CD4-positive, alpha-beta memory T cell (primary cell): ENCODE data around the gene GSTM3. TPM values are rescaled to one million over a fixed set of nuclear protein-coding genes. Genes with fewer than 3 reads are reported as not detected.

ENCODE experiments used
- CTCF ChIA-PET: fragments of 350-600 bp; sonication (Branson Sonifier 250); formaldehyde crosslinking; loops from one replicate; lab custom pipeline; 2021; ENCODE audit warnings: inconsistent platforms; ENCODE audit not compliant: partially characterized antibody; lab: Charles Lee
- POLR2A ChIA-PET: fragments of 350-600 bp; sonication (Branson Sonifier 250); formaldehyde crosslinking; loops from one replicate; lab custom pipeline; 2021; ENCODE audit not compliant: partially characterized antibody; lab: Charles Lee
- DNase-seq, 5 donors: peaks; one replicate each; pipeline versions ENCODE4 v3.0.0 to v3.0.0-alpha.2; 2020 to 2022; ENCODE audit warnings: mixed read lengths in 1 of 5
- H3K27ac ChIP-seq: one replicate; pipeline ENCODE4 v1.7.0; 2013; ENCODE audit warnings: low read depth, low read length
- H3K27me3 ChIP-seq: 2 replicates; pipeline ENCODE4 v1.7.0; 2013; ENCODE audit warnings: mild to moderate bottlenecking, low read length, moderate library complexity; ENCODE audit not compliant: insufficient read depth
- H3K36me3 ChIP-seq: 2 replicates; pipeline ENCODE4 v1.7.0; 2013; ENCODE audit warnings: mild to moderate bottlenecking, low read length, moderate library complexity; ENCODE audit not compliant: insufficient read depth
- H3K4me1 ChIP-seq: 2 replicates; pipeline ENCODE4 v1.7.0; 2013; ENCODE audit warnings: mild to moderate bottlenecking, low read length, moderate library complexity; ENCODE audit not compliant: insufficient read depth
- H3K4me3 ChIP-seq, 2 donors: one replicate each; pipeline ENCODE4 v1.7.0; 2013; ENCODE audit warnings: low read length in 2 of 2, mild to moderate bottlenecking in 1 of 2
- H3K9me3 ChIP-seq, 2 donors: one replicate each; pipeline ENCODE4 v1.7.0; 2013; ENCODE audit warnings: low read length in 2 of 2, control low read depth in 1 of 2; ENCODE audit not compliant: control insufficient read depth in 1 of 2
- H3K27ac Mint-ChIP-seq, 7 donors: one replicate each; pipeline ENCODE4 v1.8.0; 2020 to 2021; ENCODE audit warnings: mixed read lengths in 7 of 7, mild to moderate bottlenecking in 6 of 7, inconsistent platforms in 3 of 7, moderate library complexity in 3 of 7
- H3K27me3 Mint-ChIP-seq, 2 donors: one replicate each; pipeline ENCODE4 v1.8.0; 2020 to 2021; ENCODE audit warnings: mixed read lengths in 2 of 2
- H3K36me3 Mint-ChIP-seq, 2 donors: one replicate each; pipeline ENCODE4 v1.8.0; 2020 to 2021; ENCODE audit warnings: mixed read lengths in 2 of 2, inconsistent platforms in 1 of 2, mild to moderate bottlenecking in 1 of 2
- H3K4me1 Mint-ChIP-seq, 4 donors: one replicate each; pipeline ENCODE4 v1.8.0; 2020 to 2021; ENCODE audit warnings: mixed read lengths in 4 of 4, mild to moderate bottlenecking in 1 of 4
- H3K4me3 Mint-ChIP-seq, 8 donors: one replicate each; pipeline ENCODE4 v1.8.0; 2020 to 2021; ENCODE audit warnings: mixed read lengths in 8 of 8, mild to moderate bottlenecking in 7 of 8, moderate library complexity in 6 of 8, inconsistent platforms in 3 of 8
- H3K9me3 Mint-ChIP-seq, 8 donors: one replicate each; pipeline ENCODE4 v1.8.0; 2020 to 2021; ENCODE audit warnings: mixed read lengths in 8 of 8, mild to moderate bottlenecking in 5 of 8, inconsistent platforms in 3 of 8, moderate library complexity in 1 of 8
- intact Hi-C: fragments of 100-400 bp; cut with micrococcal nuclease; formaldehyde crosslinking; loops from one replicate; pipeline ENCODE4 v1.15.1; 2023
- polyA plus RNA-seq, 2 donors: library from polyadenylated mRNA; unstranded; fragments of 300-500 nt; fragmentation: Illumina TruSeq; gene quantifications; one replicate each; pipeline ENCODE4 v1.2.3, GENCODE V29; 2021
- total RNA-seq, 2 experiments: library from RNA; stranded (reverse); gene quantifications; one replicate each; pipeline ENCODE4 v1.2.3, GENCODE V29; 2021

Gene GSTM3
- total and polyA plus RNA-seq, 4 experiments from 2014 or later = 1.2 to 44.3 (median 13.5) TPM

DNA sequence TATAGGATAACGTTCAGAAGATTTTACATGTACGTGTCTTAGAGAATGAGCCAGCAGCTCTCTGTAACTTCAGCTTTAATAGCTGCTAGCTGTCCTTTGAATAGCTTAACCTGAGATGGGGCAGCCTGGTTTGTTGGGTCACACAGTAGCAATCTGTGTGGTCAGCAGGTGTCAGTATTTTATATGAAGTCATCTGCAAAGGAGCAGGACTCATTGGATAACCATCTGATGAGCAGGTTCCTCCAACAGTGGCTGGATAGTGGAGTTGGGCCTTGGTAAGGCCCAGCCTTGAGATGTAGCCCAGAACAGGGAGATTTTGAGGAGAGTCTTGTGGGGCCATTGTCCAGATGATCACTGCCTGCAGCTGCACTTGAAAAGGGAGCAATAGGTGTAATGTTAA, 22.3 kb downstream of the GSTM3 start:
- H3K27ac Mint-ChIP-seq = no peak overlapping the region
- H3K9me3 ChIP-seq = no peaks in the 10 kb centered on the region
- H3K4me3 Mint-ChIP-seq = no peak overlapping the region
- H3K36me3 Mint-ChIP-seq = no peaks in the 10 kb centered on the region
- no peaks in the 10 kb centered on the region for H3K4me1 Mint-ChIP-seq
- peaks cover 0 to 2% (median 0%) of the 10 kb centered on the region in 8 donors for H3K9me3 Mint-ChIP-seq
- H3K27ac ChIP-seq = no peak overlapping the region
- no peaks in the 10 kb centered on the region for H3K4me1 ChIP-seq
- no peaks in the 10 kb centered on the region for H3K27me3 ChIP-seq
- CTCF ChIA-PET = interaction anchor here (1.0 to 1.2 kb wide), 2 partner anchors 58 to 266 kb away, joined by 3 read pairs; partner anchors contain the start of gene AHCYL1
- POLR2A ChIA-PET = no interaction called here
- H3K4me3 ChIP-seq = no peak overlapping the region
- no peaks in the 10 kb centered on the region for H3K36me3 ChIP-seq
- peaks cover 8 to 18% of the 10 kb centered on the region in 2 donors for H3K27me3 Mint-ChIP-seq
- no peak for DNase-seq
- intact Hi-C loops = no loop called here

DNA sequence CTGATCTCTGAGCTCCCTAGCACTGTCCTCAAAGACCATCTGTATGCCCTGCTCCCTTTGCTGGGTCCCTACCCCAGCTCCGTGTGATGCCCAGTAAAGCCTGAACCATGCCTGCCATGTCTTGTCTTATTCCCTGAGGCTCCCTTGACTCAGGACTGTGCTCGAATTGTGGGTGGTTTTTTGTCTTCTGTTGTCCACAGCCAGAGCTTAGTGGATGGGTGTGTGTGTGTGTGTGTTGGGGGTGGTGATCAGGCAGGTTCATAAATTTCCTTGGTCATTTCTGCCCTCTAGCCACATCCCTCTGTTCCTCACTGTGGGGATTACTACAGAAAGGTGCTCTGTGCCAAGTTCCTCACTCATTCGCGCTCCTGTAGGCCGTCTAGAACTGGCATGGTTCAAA, 23.1 kb downstream of the GSTM3 start:
- Histone ChIP-seq H3K36me3 (no peaks in the 10 kb centered on the region), H3K4me1 (no peaks in the 10 kb centered on the region), H3K9me3 (no peaks in the 10 kb centered on the region), H3K27ac (no peak overlapping the region), H3K27me3 (no peaks in the 10 kb centered on the region), H3K4me3 (no peak overlapping the region)
- ChIA-PET CTCF (interaction anchor here (0.6 to 1.2 kb wide), 2 partner anchors 46 to 266 kb away, joined by 3 read pairs; partner anchors contain the start of gene AHCYL1), POLR2A (no interaction called here)
- no peaks in the 10 kb centered on the region for H3K36me3 Mint-ChIP-seq
- intact Hi-C loops = no loop called here
- no peaks in the 10 kb centered on the region for H3K4me1 Mint-ChIP-seq
- peaks cover 0 to 2% (median 0%) of the 10 kb centered on the region in 8 donors for H3K9me3 Mint-ChIP-seq
- no peak overlapping the region for H3K27ac Mint-ChIP-seq
- no peak for DNase-seq
- H3K27me3 Mint-ChIP-seq = peaks cover 10 to 18% of the 10 kb centered on the region in 2 donors
- no peak overlapping the region for H3K4me3 Mint-ChIP-seq

DNA sequence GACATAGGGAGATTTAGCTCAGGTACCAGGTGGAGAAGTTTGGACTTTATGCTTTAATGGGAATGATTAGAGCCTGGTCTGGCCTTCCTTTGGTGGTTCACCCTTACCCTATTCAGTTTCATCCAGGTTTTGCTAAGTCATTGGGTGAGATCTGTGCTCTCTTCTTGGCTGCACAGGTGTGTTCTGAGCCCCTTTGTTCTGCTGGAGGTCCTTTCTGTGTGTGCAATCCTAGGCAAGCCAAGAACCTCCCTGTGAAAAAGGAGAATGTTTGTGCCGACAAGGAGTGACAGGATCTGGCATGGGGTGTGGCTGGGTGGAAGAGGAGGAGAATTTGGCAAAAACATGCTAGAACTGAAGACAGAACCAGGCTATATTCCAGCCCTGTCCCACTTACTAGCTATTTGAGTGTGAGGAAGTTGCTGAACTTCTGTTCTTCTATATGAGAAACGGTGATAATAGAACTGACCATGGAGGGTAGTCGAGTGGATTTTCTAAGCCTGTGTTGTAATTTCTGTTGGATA, 24.2 kb downstream of the GSTM3 start:
- H3K4me1 ChIP-seq = no peaks in the 10 kb centered on the region
- Mint-ChIP-seq H3K4me3 (no peak overlapping the region), H3K36me3 (no peaks in the 10 kb centered on the region), H3K9me3 (peaks cover 0 to 2% (median 0%) of the 10 kb centered on the region in 8 donors), H3K27me3 (peaks cover 10 to 21% of the 10 kb centered on the region in 2 donors), H3K4me1 (no peaks in the 10 kb centered on the region), H3K27ac (no peak overlapping the region)
- no peak overlapping the region for H3K4me3 ChIP-seq
- H3K36me3 ChIP-seq = no peaks in the 10 kb centered on the region
- no peak for DNase-seq
- H3K27me3 ChIP-seq = no peaks in the 10 kb centered on the region
- POLR2A ChIA-PET = no interaction called here
- intact Hi-C loops = no loop called here
- CTCF ChIA-PET = no interaction called here
- H3K27ac ChIP-seq = no peak overlapping the region
- H3K9me3 ChIP-seq = no peaks in the 10 kb centered on the region

DNA sequence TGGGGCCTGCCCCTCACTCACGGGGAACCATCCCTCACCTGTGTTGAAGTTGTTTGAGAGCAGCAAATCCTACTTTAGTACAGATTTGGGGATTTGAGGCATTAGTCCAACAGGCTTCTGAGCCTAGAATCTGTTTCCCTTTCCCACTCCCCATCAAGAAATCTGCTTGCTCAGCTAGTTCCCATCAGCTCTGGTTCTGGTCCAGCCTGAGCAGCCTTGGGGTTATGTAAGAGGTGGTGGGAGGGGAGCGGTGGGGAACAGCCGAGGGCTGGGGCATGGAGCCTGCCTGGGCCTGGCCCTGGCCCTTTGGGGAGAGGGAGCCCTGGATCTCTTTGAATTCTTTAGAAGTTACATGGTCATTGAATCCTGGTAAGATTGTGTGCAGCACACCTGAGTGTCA, 24.7 kb downstream of the GSTM3 start:
- Histone ChIP-seq H3K4me3 (no peak overlapping the region), H3K9me3 (no peaks in the 10 kb centered on the region), H3K27me3 (no peaks in the 10 kb centered on the region), H3K4me1 (no peaks in the 10 kb centered on the region), H3K27ac (no peak overlapping the region), H3K36me3 (no peaks in the 10 kb centered on the region)
- Mint-ChIP-seq H3K36me3 (no peaks in the 10 kb centered on the region), H3K27ac (no peak overlapping the region), H3K4me1 (no peaks in the 10 kb centered on the region), H3K9me3 (peaks cover 0 to 2% (median 0%) of the 10 kb centered on the region in 8 donors), H3K4me3 (no peak overlapping the region), H3K27me3 (peaks cover 10 to 21% of the 10 kb centered on the region in 2 donors)
- intact Hi-C loops = no loop called here
- ChIA-PET CTCF (no interaction called here), POLR2A (no interaction called here)
- no peak for DNase-seq

DNA sequence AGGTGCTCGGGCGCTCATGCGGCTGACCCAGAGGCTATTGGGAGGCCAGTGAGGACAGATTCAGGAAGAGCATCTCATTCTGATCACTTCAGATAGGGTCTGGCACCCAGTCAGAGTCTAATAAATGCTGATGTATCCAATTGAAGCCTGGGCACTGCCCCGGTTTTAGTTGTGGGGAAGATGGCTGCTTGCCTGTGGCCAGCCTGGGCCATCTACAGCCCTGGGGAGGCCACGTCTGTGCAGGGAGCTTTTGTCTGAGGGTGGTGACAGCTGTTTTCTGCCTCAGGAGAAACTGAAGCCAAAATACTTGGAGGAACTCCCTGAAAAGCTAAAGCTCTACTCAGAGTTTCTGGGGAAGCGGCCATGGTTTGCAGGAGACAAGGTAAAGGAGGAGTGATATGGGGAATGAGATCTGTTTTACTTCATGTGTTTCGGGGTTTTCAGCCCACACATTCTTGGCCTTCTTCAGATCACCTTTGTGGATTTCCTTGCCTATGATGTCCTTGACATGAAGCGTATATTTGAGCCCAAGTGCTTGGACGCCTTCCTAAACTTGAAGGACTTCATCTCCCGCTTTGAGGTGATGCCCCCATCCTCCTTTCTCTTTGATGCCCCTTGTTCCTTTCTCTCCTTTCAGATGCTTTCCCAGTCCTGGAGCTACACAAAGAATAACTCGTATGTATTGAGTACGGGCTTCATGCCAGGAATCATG, 26.0 kb downstream of the GSTM3 start:
- H3K4me3 Mint-ChIP-seq = no peak overlapping the region
- peaks cover 10 to 21% of the 10 kb centered on the region in 2 donors for H3K27me3 Mint-ChIP-seq
- H3K27ac Mint-ChIP-seq = no peak overlapping the region
- no peaks in the 10 kb centered on the region for H3K4me1 ChIP-seq
- H3K27me3 ChIP-seq = no peaks in the 10 kb centered on the region
- no peak overlapping the region for H3K4me3 ChIP-seq
- intact Hi-C loops = no loop called here
- CTCF ChIA-PET = no interaction called here
- H3K36me3 Mint-ChIP-seq = no peaks in the 10 kb centered on the region
- H3K27ac ChIP-seq = no peak overlapping the region
- POLR2A ChIA-PET = no interaction called here
- H3K9me3 Mint-ChIP-seq = peaks cover 0 to 7% (median under 1%) of the 10 kb centered on the region in 8 donors
- H3K36me3 ChIP-seq = no peaks in the 10 kb centered on the region
- H3K4me1 Mint-ChIP-seq = no peaks in the 10 kb centered on the region
- no peaks in the 10 kb centered on the region for H3K9me3 ChIP-seq
- no peak for DNase-seq

DNA sequence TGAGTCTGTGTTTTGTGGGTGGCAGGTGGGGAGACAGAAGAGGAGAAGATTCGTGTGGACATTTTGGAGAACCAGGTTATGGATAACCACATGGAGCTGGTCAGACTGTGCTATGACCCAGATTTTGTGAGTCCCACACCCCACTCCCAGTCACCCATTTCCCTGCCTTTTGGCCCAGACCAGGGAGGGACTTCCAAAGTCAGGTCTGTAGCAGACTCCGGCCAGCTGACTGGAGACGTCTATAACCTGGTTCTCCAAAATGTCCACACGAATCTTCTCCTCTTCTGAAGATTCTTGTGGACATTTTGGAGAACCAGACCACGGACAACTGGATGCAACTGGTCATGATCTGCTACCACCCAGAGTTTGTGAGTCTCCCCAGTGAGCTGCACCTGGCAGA, 27.2 kb downstream of the GSTM3 start:
- DNase-seq = no peak
- H3K4me1 ChIP-seq = no peaks in the 10 kb centered on the region
- Mint-ChIP-seq H3K36me3 (peaks cover 3 to 6% of the 10 kb centered on the region in 2 donors), H3K27me3 (peaks cover 10 to 21% of the 10 kb centered on the region in 2 donors), H3K27ac (no peak overlapping the region), H3K4me1 (no peaks in the 10 kb centered on the region), H3K9me3 (peaks cover 0 to 19% (median 10%) of the 10 kb centered on the region in 8 donors), H3K4me3 (no peak overlapping the region)
- ChIA-PET POLR2A (no interaction called here), CTCF (no interaction called here)
- no peaks in the 10 kb centered on the region for H3K27me3 ChIP-seq
- intact Hi-C loops = no loop called here
- no peaks in the 10 kb centered on the region for H3K36me3 ChIP-seq
- no peak overlapping the region for H3K4me3 ChIP-seq
- H3K9me3 ChIP-seq = no peaks in the 10 kb centered on the region
- no peak overlapping the region for H3K27ac ChIP-seq

DNA sequence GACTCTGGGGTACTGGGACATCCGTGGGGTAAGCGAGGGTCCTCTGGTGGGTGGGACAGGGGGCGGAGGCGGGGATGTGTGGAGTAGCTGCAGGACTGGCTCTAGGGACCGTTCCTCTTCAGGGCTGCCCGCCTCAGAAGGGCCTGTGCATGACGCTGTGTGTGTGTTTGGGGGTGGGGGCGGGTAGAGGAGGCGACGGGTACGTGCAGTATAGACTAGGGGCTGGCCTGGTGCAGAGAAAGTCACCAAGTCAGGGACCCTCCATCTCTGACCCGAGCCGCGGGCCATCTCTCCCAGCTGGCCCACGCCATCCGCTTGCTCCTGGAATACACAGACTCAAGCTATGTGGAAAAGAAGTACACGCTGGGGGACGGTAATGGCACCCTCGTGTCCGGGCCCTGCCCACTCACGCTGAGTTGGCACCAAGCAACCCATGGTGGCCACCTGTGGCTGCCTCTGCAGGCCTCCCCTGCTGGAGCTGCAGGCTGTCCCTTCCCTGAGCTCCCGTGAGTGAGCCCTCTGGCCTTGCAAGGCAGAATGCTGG, 28.4 kb downstream of the GSTM3 start:
- Histone ChIP-seq H3K27me3 (no peaks in the 10 kb centered on the region), H3K4me3 (no peak overlapping the region), H3K36me3 (no peaks in the 10 kb centered on the region), H3K27ac (no peak overlapping the region), H3K4me1 (no peaks in the 10 kb centered on the region), H3K9me3 (no peaks in the 10 kb centered on the region)
- no peak overlapping the region for H3K27ac Mint-ChIP-seq
- CTCF ChIA-PET = no interaction called here
- peaks cover 6 to 8% of the 10 kb centered on the region in 2 donors for H3K36me3 Mint-ChIP-seq
- no peaks in the 10 kb centered on the region for H3K4me1 Mint-ChIP-seq
- DNase-seq = no peak
- POLR2A ChIA-PET = no interaction called here
- peak overlapping the region in 1 of 8 donors; percentile 36 for H3K4me3 Mint-ChIP-seq
- peaks cover 5 to 29% (median 16%) of the 10 kb centered on the region in 8 donors for H3K9me3 Mint-ChIP-seq
- peaks cover 10 to 19% of the 10 kb centered on the region in 2 donors for H3K27me3 Mint-ChIP-seq
- intact Hi-C loops = no loop called here
